SK-N-SH (cell line): ENCODE measurements around the gene ADAMTS13. TPM values are rescaled to one million over a fixed set of nuclear protein-coding genes. Genes with fewer than 3 reads are reported as not detected.

Experiments used
- CTCF ChIA-PET: fragments of 300-600, 350-600 bp; formaldehyde crosslinking; extraction: SDS; loops from one replicate; lab custom pipeline; 2021; lab: Yijun Ruan, JAX
- POLR2A ChIA-PET: fragments of 350-600 bp; sonication (Branson Sonifier 250); formaldehyde crosslinking; extraction: SDS; loops from one replicate; lab custom pipeline; 2020; ENCODE audit warnings: antibody characterized with exemption, inconsistent platforms; lab: Yijun Ruan, JAX
- DNase-seq: peaks from one replicate; pipeline ENCODE4 v3.0.0; 2012
- H2AFZ ChIP-seq: fragments of 200-600 bp; sonication (generic); 2 replicates; pipeline ENCODE4 v1.8.1; 2016; ENCODE audit warnings: antibody characterized with exemption, mild to moderate bottlenecking, low read depth
- H3F3A ChIP-seq: fragments of 200-600 bp; sonication (generic); replicated peaks from 2 replicates; pipeline ENCODE3; 2016; ENCODE audit warnings: antibody characterized with exemption, mild to moderate bottlenecking; ENCODE audit not compliant: insufficient read depth
- H3K27ac ChIP-seq, 2 experiments: fragments of 200-500 bp in 1 of 2; fragments of 200-600 bp in 1 of 2; sonication (Bioruptor generic) in 1 of 2; sonication (generic), shearing (Covaris generic) in 1 of 2; 2 replicates each; pipeline versions ENCODE4 v1.5.1 to v1.6.1; 2014 to 2016; ENCODE audit warnings: low read depth in 2 of 2, inconsistent platforms in 1 of 2, low read length in 1 of 2, mild to moderate bottlenecking in 1 of 2, mixed read lengths in 1 of 2
- H3K27me3 ChIP-seq: fragments of 200-600 bp; sonication (generic), shearing (Covaris generic); 2 replicates; pipeline ENCODE4 v1.6.1; 2016; ENCODE audit warnings: mixed run types; ENCODE audit not compliant: insufficient read depth
- H3K36me3 ChIP-seq, 2 experiments: fragments of 200-500 bp in 1 of 2; fragments of 200-600 bp in 1 of 2; sonication (Bioruptor generic) in 1 of 2; sonication (generic) in 1 of 2; replicated peaks in 1 of 2; 2 replicates each; pipeline versions ENCODE3 to v1.5.1; 2014 to 2016; ENCODE audit warnings: low read length in 1 of 2, mild to moderate bottlenecking in 1 of 2; ENCODE audit not compliant: insufficient read depth in 2 of 2, control insufficient read depth in 1 of 2
- H3K4me1 ChIP-seq, 2 experiments: fragments of 200-500 bp in 1 of 2; fragments of 200-600 bp in 1 of 2; sonication (Bioruptor generic) in 1 of 2; sonication (generic), shearing (Covaris generic) in 1 of 2; 2 replicates each; pipeline versions ENCODE4 v1.5.1 to v1.6.1; 2014 to 2016; ENCODE audit warnings: low read depth in 1 of 2, low read length in 1 of 2, mixed run types in 1 of 2; ENCODE audit not compliant: insufficient read depth in 2 of 2, control insufficient read depth in 1 of 2
- H3K4me2 ChIP-seq: fragments of 200-600 bp; sonication (generic), shearing (Covaris generic); 2 replicates; pipeline ENCODE4 v1.6.1; 2017; ENCODE audit warnings: mixed run types
- H3K4me3 ChIP-seq, 2 experiments: fragments of 200-500 bp in 1 of 2; fragments of 200-600 bp in 1 of 2; sonication (Bioruptor generic) in 1 of 2; sonication (generic), shearing (Covaris generic) in 1 of 2; 2 replicates each; pipeline versions ENCODE4 v1.5.1 to v1.8.1; 2014 to 2016; ENCODE audit warnings: low read depth in 2 of 2, inconsistent platforms in 1 of 2, low read length in 1 of 2, mild to moderate bottlenecking in 1 of 2, mixed read lengths in 1 of 2, moderate library complexity in 1 of 2
- H3K79me2 ChIP-seq: fragments of 200-600 bp; sonication (generic); 2 replicates; pipeline ENCODE4 v1.8.1; 2017; ENCODE audit warnings: mild to moderate bottlenecking; ENCODE audit not compliant: insufficient read depth
- H3K9ac ChIP-seq: fragments of 200-600 bp; sonication (generic); 2 replicates; pipeline ENCODE4 v1.6.1; 2017; ENCODE audit warnings: mixed run types
- H3K9me2 ChIP-seq: fragments of 200-600 bp; sonication (generic); 2 replicates; pipeline ENCODE4 v1.6.1; 2017; ENCODE audit warnings: mixed run types
- H3K9me3 ChIP-seq: fragments of 200-600 bp; sonication (generic); 2 replicates; pipeline ENCODE4 v1.6.1; 2017; ENCODE audit warnings: mixed run types, mild to moderate bottlenecking, moderate library complexity
- H4K20me1 ChIP-seq: fragments of 200-600 bp; sonication (generic); 2 replicates; pipeline ENCODE4 v1.6.1; 2017; ENCODE audit warnings: mild to moderate bottlenecking, mixed run types; ENCODE audit not compliant: insufficient read depth
- CTCF ChIP-seq: fragments of 200-600 bp; sonication (generic); IDR thresholded peaks from 2 replicates; pipeline ENCODE4 v1.6.1; 2017; ENCODE audit warnings: antibody characterized with exemption, mild to moderate bottlenecking, moderate library complexity
- ELF1 ChIP-seq: IDR thresholded peaks from 2 replicates; pipeline ENCODE4 v1.4.0; 2012
- EP300 ChIP-seq, 2 experiments: IDR thresholded peaks; 2 replicates each; pipeline versions ENCODE4 v1.4.0 to v1.6.1; 2012; ENCODE audit warnings: borderline replicate concordance in 1 of 2, low read depth in 1 of 2, low read length in 1 of 2
- EZH2phosphoT487 ChIP-seq: fragments of 200-600 bp; sonication (generic); IDR thresholded peaks from 2 replicates; pipeline ENCODE4 v1.6.1; 2017; ENCODE audit warnings: low read depth, mixed run types, mild to moderate bottlenecking, antibody characterized with exemption, moderate library complexity, borderline replicate concordance
- FOSL2 ChIP-seq: IDR thresholded peaks from 2 replicates; pipeline ENCODE4 v1.4.0; 2012; ENCODE audit warnings: low read depth, mild to moderate bottlenecking, moderate library complexity, borderline replicate concordance
- FOXJ3 ChIP-seq: sonication (generic); formaldehyde crosslinking; IDR thresholded peaks from 2 replicates; pipeline ENCODE4 v1.5.1; 2020; ENCODE audit warnings: mild to moderate bottlenecking, missing genetic modification reagents
- FOXM1 ChIP-seq: IDR thresholded peaks from 2 replicates; pipeline ENCODE4 v1.4.0; 2012; ENCODE audit warnings: low read depth, mild to moderate bottlenecking
- GABPA ChIP-seq: IDR thresholded peaks from 2 replicates; pipeline ENCODE4 v1.4.0; 2012; ENCODE audit warnings: low read depth, mild to moderate bottlenecking
- GATA2 ChIP-seq: sonication (generic); formaldehyde crosslinking; IDR thresholded peaks from 2 replicates; pipeline ENCODE4 v1.5.0; 2020; ENCODE audit warnings: mild to moderate bottlenecking, missing genetic modification reagents
- JUND ChIP-seq: IDR thresholded peaks from 2 replicates; pipeline ENCODE4 v1.4.0; 2012
- MEF2A ChIP-seq: IDR thresholded peaks from 2 replicates; pipeline ENCODE4 v1.4.0; 2012; ENCODE audit warnings: low read depth, borderline replicate concordance
- MXI1 ChIP-seq: IDR thresholded peaks from 2 replicates; pipeline ENCODE4 v1.6.1; 2012; ENCODE audit warnings: mild to moderate bottlenecking, low read depth, low read length, improper control_type of control experiment
- PBX3 ChIP-seq: IDR thresholded peaks from 2 replicates; pipeline ENCODE4; 2012
- POLR2AphosphoS5 ChIP-seq: IDR thresholded peaks from 2 replicates; pipeline ENCODE4 v1.6.1; 2012; ENCODE audit warnings: low read depth, low read length
- RAD21 ChIP-seq: IDR thresholded peaks from 2 replicates; pipeline ENCODE4 v1.6.1; 2012; ENCODE audit warnings: mild to moderate bottlenecking, low read length
- RFX5 ChIP-seq: IDR thresholded peaks from 2 replicates; pipeline ENCODE4 v1.6.1; 2012; ENCODE audit warnings: mild to moderate bottlenecking, improper control_type of control experiment, low read length
- SMC3 ChIP-seq: IDR thresholded peaks from 2 replicates; pipeline ENCODE4 v1.6.1; 2012; ENCODE audit warnings: low read depth, low read length, improper control_type of control experiment
- TAF1 ChIP-seq: IDR thresholded peaks from 2 replicates; pipeline ENCODE4 v1.6.1; 2012; ENCODE audit warnings: low read depth, mild to moderate bottlenecking, low read length, moderate library complexity, borderline replicate concordance
- TEAD4 ChIP-seq: IDR thresholded peaks from 2 replicates; pipeline ENCODE4 v1.4.0; 2012; ENCODE audit warnings: mild to moderate bottlenecking, borderline replicate concordance; ENCODE audit not compliant: insufficient read depth
- ZBTB33 ChIP-seq: IDR thresholded peaks from 2 replicates; pipeline ENCODE4 v1.4.0; 2012; ENCODE audit warnings: low read depth, borderline replicate concordance
- WGBS: methylation state at CpG from one replicate; pipeline ENCODE4 v1.1.6; 2017; ENCODE audit warnings: low lambda C conversion rate; 5-methylcytosine and 5-hydroxymethylcytosine counted together
- polyA plus RNA-seq, 3 experiments: library from polyadenylated mRNA; depleted of rRNA; stranded (reverse); fragments of >200 nt; gene quantifications; 2 replicates each; pipeline ENCODE4 v1.2.3, GENCODE V29; 2012

ADAMTS13 gene
- polyA plus RNA-seq, 1 of the 3 experiments (the other 2 are of a cell fraction): 10.6 TPM

- TF ChIP-seq ZBTB33 (no peak), TAF1 (no peak), RAD21 (no peak), RFX5 (no peak)
- TF ChIP-seq, all 33 proteins: peak for 0
Measured at GRCh38 chr9:133465984-133466383, 43.8 kb downstream of the ADAMTS13 start (continued).

- H3K4me1 ChIP-seq: peaks cover 0 to under 1% of the 10 kb centered on the region in 2 experiments; a peak in 1 of 4 replicates
- peaks cover 0 to 17% of the 10 kb centered on the region in 2 experiments for H3K36me3 ChIP-seq
- TF ChIP-seq TEAD4 (no peak), JUND (no peak), TAF1 (no peak), GATA2 (CRISPR knock-in tag) (no peak), PBX3 (no peak), MEF2A (no peak), FOXJ3 (CRISPR knock-in tag) (no peak), POLR2AphosphoS5 (no peak), EZH2phosphoT487 (no peak), FOSL2 (no peak), RAD21 (no peak), MXI1 (no peak), FOXM1 (no peak), SMC3 (no peak), CTCF (no peak), GABPA (no peak), ELF1 (no peak), EP300 (IDR thresholded peaks at IDR 0.05; ENCODE audit: borderline replicate concordance in 1 of 2, low read depth in 1 of 2, low read length in 1 of 2) (no peak)
- H3K27ac ChIP-seq: no peak overlapping the region
- no peak overlapping the region for H2AFZ ChIP-seq
- H3K9me3 ChIP-seq: no peaks in the 10 kb centered on the region
- CTCF ChIA-PET: no interaction called here
- no peaks in the 10 kb centered on the region for H3K9me2 ChIP-seq
- H3F3A ChIP-seq: peaks cover 10% of the 10 kb centered on the region
- H3K27me3 ChIP-seq: no peaks in the 10 kb centered on the region
- H3K4me2 ChIP-seq: no peak overlapping the region
- no peak overlapping the region for H3K4me3 ChIP-seq
- POLR2A ChIA-PET: interaction anchor here (1.4 to 1.5 kb wide), 2 partner anchors 8 to 12 kb away, joined by 4 to 6 read pairs; partner anchors contain the start of gene SLC2A6
- H4K20me1 ChIP-seq: no peaks in the 10 kb centered on the region
- no peak overlapping the region for H3K9ac ChIP-seq
- no peak for DNase-seq
- 94% methylated on average over 6 of the region's 10 CpGs for WGBS
- H3K79me2 ChIP-seq: no peaks in the 10 kb centered on the region
Measured at GRCh38 chr9:133467101-133467500, 44.9 kb downstream of the ADAMTS13 start.
